Glomerular endothelial cell (primary cell): ENCODE results near the gene ADARB2. TPM values are rescaled to one million over a fixed set of nuclear protein-coding genes. Genes with fewer than 3 reads are reported as not detected.
"Not testable (repeated sequence)": the region's sequence is repeated elsewhere in the genome, so short reads cannot be mapped to it uniquely, and the experiment has no call there.

Source experiments
- DNase-seq: peaks from one replicate; pipeline ENCODE4 v3.0.0-alpha.2; 2011; ENCODE audit warnings: low read depth, low spot score; ENCODE audit errors: extremely low read depth
- total RNA-seq: library from RNA; depleted of rRNA; stranded (reverse); fragments of >200 nt; gene quantifications from 2 replicates; pipeline ENCODE4 v1.2.3, GENCODE V29; 2015

The ADARB2 gene
- total RNA-seq, 1 donor from 2014 or later, result 0.23 TPM

GRCh38 chr10:1620803-1621202, 116.5 kb downstream of the ADARB2 start:
- no peak for DNase-seq

DNA sequence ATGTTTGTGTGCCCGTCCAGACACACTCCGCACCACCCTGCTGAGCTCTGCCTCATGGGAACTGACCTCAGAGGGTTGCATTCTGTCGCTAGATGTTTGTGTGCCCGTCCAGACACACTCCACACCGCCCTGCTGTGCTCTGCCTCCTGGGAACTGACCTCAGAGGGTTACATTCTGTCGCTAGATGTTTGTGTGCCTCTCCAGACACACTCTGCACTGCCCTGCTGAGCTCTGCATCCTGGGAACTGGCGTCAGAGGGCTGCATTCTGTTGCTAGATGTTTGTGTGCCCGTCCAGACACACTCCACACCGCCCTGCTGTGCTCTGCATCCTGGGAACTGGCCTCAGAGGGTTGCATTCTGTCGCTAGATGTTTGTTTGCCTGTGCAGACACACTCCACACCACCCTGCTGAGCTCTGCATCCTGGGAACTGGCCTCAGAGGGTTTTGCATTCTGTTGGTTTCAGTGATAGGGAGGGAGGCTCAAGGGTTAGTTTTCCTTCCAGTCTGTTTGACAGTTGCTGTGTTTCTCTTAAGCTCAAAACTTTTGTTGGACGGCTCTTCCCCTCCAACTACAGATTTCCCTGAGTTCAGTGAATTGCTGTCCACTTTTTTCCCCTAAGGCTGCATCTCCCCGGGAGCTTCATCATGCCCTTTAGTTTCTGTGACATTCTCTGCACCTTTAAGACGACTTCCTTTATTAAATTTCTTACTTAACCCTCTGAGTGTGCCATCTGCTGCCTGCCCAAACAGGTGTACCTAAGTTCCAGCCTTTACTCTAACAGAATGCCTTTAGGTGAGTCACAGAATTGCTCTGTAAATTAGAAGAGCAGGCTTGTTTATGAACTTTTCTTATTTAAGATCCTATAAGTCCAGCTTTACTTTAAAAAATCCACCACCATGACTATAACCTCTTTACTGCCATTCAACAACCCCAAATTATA, 119.7 kb downstream of the ADARB2 start:
- DNase-seq, result not testable (repeated sequence)

DNA sequence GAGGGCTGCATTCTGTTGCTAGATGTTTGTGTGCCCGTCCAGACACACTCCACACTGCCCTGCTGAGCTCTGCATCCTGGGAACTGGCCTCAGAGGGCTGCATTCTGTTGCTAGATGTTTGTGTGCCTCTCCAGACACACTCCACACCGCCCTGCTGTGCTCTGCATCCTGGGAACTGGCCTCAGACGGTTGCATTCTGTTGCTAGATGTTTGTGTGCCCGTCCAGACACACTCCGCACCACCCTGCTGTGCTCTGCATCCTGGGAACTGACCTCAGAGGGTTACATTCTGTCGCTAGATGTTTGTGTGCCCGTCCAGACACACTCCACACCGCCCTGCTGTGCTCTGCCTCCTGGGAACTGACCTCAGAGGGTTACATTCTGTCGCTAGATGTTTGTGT, 120.6 kb downstream of the ADARB2 start:
- DNase-seq, result not testable (repeated sequence)

GRCh38 chr10:1615186-1615954, 122.0 kb downstream of the ADARB2 start:
- no peak for DNase-seq

GRCh38 chr10:1613511-1613910, 123.8 kb downstream of the ADARB2 start:
- no peak for DNase-seq

DNA sequence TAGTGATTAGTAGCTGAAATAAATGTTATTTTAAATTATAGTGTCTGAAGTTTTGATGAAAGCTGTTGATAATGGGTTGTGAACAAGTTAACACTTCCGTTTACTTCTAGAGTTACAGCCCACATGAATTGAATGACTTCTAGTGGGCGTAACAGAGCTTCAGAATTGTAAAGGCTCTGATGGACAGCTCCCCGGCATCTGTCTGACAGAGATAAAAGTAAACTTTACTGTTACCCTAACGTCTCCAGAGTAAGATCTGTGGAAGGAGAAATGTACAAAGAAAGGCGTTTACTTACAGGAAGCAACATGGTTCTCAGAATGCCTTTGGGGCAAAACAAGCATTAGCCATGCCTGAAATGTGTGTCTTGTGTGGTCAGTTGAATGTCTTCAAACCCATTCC, 124.4 kb downstream of the ADARB2 start:
- DNase-seq, result no peak

DNA sequence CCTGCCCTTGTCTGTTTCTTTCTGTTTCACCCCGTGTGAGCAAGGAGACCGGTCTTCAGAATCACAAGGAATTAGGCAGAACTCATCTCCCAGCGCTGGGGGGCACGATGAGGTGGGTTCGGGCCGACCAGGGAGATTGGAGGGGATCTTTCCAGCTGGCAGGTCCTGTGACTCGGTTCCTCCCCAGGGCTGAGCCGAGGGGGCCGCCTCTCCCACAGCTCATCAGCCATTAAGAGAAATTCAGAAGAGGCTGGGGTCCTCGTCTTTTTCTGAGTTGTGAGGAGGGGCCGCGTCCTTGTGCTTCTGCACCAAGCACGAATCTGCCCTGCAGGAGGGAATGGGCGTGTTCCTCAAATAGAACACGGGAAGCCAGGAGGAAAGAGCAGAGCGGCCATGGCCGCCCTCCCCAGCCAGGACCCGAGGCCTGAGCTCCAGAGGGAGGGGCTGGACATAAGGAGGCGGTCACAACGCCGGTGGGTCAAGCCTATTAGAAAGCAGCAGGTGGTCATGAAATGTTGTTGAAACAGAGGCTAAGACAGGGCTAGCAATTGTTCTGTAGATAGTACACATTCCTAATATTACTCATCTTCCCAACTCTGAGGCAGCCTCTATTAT, 125.3 kb downstream of the ADARB2 start:
- no peak for DNase-seq

- no peak for DNase-seq
Observed at GRCh38 chr10:1610986-1611770, 126.1 kb downstream of the ADARB2 start.

DNA sequence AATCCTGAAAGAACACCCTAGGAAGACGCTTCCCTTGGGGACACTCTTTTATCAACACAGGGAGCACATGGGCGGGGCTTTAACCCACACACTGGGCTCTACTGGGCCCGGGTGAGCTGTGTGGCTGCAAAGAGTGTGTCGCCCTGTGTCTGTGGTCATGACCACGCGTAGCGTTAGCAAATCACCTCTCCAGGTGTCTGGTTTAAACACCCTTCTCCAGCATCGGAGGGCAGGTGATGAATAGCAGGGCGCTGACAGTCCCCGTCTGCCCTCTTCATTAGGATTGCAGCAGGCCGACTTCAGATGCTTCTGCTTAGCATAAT, 127.7 kb downstream of the ADARB2 start:
- no peak for DNase-seq

GRCh38 chr10:1608851-1609647, 128.3 kb downstream of the ADARB2 start:
- DNase-seq, result no peak

DNA sequence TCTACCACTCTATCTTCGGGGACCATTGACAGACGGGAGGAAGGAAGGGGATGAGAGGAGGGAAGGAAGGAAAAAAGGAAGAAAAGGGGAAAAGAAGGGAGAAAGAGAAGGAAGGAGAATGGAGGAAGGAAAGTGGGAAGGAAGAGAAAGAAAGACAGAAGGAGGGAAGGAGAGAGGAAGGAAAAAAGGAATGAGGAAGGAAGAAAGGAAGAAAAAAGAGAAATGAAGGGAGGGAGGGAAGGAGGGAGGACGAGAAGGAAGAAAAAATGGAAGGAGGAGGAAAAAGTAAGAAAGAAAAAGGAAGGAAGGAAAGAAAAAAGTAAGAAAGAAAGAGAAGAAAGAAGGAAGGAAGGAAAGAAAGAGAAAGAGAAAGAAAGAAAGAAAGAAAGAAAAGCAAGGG, 128.9 kb downstream of the ADARB2 start:
- no peak for DNase-seq

- no peak for DNase-seq
Observed at GRCh38 chr10:1607466-1607865, 129.9 kb downstream of the ADARB2 start.

- no peak for DNase-seq
Observed at GRCh38 chr10:1605999-1606940, 131.1 kb downstream of the ADARB2 start.

GRCh38 chr10:1605121-1605520, 132.2 kb downstream of the ADARB2 start:
- no peak for DNase-seq

GRCh38 chr10:1604246-1604645, 133.1 kb downstream of the ADARB2 start:
- no peak for DNase-seq

DNA sequence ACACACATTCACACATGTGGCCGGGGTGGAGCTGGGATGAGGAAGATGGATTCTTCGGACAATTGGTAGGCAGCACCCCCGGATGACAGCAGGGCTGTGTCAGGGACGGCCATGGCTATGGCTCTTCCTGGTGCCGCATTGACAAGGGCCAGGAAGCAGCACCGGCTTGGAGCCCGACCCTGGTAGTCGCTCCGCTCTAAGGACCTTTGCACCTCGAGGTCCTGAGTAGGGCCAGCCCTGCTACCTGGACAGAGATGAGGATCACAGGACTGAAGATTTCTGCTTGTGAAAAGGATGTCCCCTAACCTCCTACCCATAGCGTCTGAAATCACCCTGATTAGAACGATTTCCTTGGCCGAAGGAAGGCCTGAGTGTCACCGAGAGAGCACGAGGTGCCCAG, 134.1 kb downstream of the ADARB2 start:
- DNase-seq, result no peak

DNA sequence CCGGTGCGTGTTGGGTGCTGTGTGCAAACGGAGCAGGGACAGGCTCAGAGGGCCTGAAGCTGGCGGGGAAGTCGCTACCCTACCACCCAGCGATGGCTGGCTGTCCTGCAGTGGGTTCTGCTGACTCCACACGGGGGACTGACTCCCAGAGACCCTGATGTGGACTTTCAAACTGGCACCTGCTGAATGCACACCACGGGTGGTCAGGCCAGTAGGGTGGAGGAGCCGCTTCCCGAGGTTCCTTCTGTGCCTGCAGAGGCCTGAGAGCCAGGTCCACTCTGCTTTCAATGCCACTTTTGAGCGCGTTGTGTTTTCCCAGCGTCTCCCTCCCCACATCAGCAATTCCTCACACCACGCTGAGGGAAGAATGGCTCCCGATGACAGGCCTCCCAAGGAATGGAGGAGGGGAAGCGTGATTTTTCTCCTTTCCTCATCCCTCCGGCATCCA, 135.3 kb downstream of the ADARB2 start:
- no peak for DNase-seq

GRCh38 chr10:1601406-1601805, 135.9 kb downstream of the ADARB2 start:
- no peak for DNase-seq

GRCh38 chr10:1600861-1601260, 136.5 kb downstream of the ADARB2 start:
- DNase-seq, result no peak
